ENCODE results near the gene EPHA8.

DNA sequence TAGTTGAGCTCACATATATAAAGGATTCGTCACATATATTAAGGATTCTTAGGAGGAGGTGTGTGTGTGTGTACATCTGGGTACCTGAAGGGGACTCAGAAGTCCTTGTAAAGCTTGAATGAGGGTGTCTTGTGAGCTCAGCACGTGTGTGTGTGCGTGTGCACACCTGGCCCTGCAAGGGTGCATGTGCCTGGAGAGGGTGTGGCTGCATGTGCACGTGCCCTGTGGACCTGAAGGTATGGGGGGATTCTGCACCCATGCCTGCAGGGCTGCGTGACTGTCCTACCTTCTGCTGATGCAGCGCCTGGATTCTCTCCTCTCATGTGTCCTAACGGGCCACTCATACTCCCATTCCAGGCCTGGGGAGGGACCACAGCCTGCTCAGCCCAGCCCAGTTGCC is 24.0 kb downstream of the EPHA8 start:
- TF ChIP-seq, protein P1, sequence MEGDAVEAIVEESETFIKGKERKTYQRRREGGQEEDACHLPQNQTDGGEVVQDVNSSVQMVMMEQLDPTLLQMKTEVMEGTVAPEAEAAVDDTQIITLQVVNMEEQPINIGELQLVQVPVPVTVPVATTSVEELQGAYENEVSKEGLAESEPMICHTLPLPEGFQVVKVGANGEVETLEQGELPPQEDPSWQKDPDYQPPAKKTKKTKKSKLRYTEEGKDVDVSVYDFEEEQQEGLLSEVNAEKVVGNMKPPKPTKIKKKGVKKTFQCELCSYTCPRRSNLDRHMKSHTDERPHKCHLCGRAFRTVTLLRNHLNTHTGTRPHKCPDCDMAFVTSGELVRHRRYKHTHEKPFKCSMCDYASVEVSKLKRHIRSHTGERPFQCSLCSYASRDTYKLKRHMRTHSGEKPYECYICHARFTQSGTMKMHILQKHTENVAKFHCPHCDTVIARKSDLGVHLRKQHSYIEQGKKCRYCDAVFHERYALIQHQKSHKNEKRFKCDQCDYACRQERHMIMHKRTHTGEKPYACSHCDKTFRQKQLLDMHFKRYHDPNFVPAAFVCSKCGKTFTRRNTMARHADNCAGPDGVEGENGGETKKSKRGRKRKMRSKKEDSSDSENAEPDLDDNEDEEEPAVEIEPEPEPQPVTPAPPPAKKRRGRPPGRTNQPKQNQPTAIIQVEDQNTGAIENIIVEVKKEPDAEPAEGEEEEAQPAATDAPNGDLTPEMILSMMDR (IDR thresholded peaks at IDR 0.05), result no peak
- no peak for TF ChIP-seq POLR2A (IDR thresholded peaks at IDR 0.05)
- no peak for TF ChIP-seq EP300 (IDR thresholded peaks at IDR 0.05)

All from tibial nerve (tissue), 4 donors.